COLO668 (cell line): ENCODE results near the gene MAMSTR.
"Not testable (repeated sequence)": the region's sequence is repeated elsewhere in the genome, so short reads cannot be mapped to it uniquely, and the experiment has no call there.

Experiments used
- DNase-seq: peaks from one replicate; lab custom pipeline; 2025; ENCODE audit not compliant: unreplicated experiment; lab: John Stamatoyannopoulos, UW

Gene MAMSTR

GRCh38 chr19:48720251-48720612 lies 707 bp upstream of the MAMSTR start:
- no peak for DNase-seq

GRCh38 chr19:48718711-48719231 lies 754 bp downstream of the MAMSTR start:
- DNase-seq: no peak

- DNase-seq: not testable (repeated sequence)
Measured at GRCh38 chr19:48718106-48718505, 1.4 kb downstream of the MAMSTR start.

- DNase-seq: no peak
Measured at GRCh38 chr19:48716562-48717291, 2.8 kb downstream of the MAMSTR start.

- DNase-seq: no peak
Measured at GRCh38 chr19:48715681-48716171, 3.8 kb downstream of the MAMSTR start.

- no peak for DNase-seq
Measured at GRCh38 chr19:48714759-48715675, 4.5 kb downstream of the MAMSTR start.

GRCh38 chr19:48713864-48714755 lies 5.4 kb downstream of the MAMSTR start:
- peak; percentile 99 for DNase-seq

- peak; percentile 5 for DNase-seq
Measured at GRCh38 chr19:48713041-48713863, 6.3 kb downstream of the MAMSTR start.

GRCh38 chr19:48711106-48711662 lies 8.3 kb downstream of the MAMSTR start:
- no peak for DNase-seq

GRCh38 chr19:48708471-48708870 lies 11.1 kb downstream of the MAMSTR start:
- DNase-seq: no peak

- DNase-seq: no peak
Measured at GRCh38 chr19:48705431-48705830, 14.1 kb downstream of the MAMSTR start.

- DNase-seq: no peak
Measured at GRCh38 chr19:48703316-48703715, 16.2 kb downstream of the MAMSTR start.

GRCh38 chr19:48702701-48703100 lies 16.8 kb downstream of the MAMSTR start:
- no peak for DNase-seq

- no peak for DNase-seq
Measured at GRCh38 chr19:48698046-48698445, 21.5 kb downstream of the MAMSTR start.

GRCh38 chr19:48696353-48697010 lies 23.0 kb downstream of the MAMSTR start:
- DNase-seq: peak; percentile 29

GRCh38 chr19:48695743-48696352 lies 23.7 kb downstream of the MAMSTR start, which contains the start of gene FUT2:
Gene FUT2 (plus strand): TSS chr19:48695971. CDS start chr19:48702957, 6,986 bp downstream.
- DNase-seq: peak; percentile 82

GRCh38 chr19:48693629-48694028 lies 25.9 kb downstream of the MAMSTR start:
- not testable (repeated sequence) for DNase-seq

GRCh38 chr19:48689449-48689848 lies 30.1 kb downstream of the MAMSTR start:
- DNase-seq: no peak
